SK-N-SH treated with all-trans-retinoic acid at 6 μM for 48 hours (cell line): ENCODE data around the gene RNASE2.
A peak's percentile ranks its signal among the peaks of the same experiment; 100 is the strongest.
"Not testable (repeated sequence)": the region's sequence is repeated elsewhere in the genome, so short reads cannot be mapped to it uniquely, and the experiment has no call there.

Experiments used
- ATAC-seq: fragments of 200-7000 bp; cut with Tn5 transposase; 3 replicates; pipeline ENCODE4 v1.9.1; 2020; ENCODE audit warnings: mild to moderate bottlenecking, moderate library complexity
- ARNTL ChIP-seq: fragments of 450-650 bp; formaldehyde crosslinking; IDR thresholded peaks from 2 replicates; pipeline ENCODE4 v1.5.0; 2020; ENCODE audit warnings: low read depth, mild to moderate bottlenecking, moderate library complexity, borderline replicate concordance
- BACH2 ChIP-seq: fragments of 250-450 bp; sonication (Bioruptor Pico); IDR thresholded peaks from 2 replicates; pipeline ENCODE4 v1.9.0; 2021; ENCODE audit warnings: mild to moderate bottlenecking, borderline replicate concordance
- PPARA ChIP-seq: fragments of 250-450 bp; sonication (Bioruptor Pico); IDR thresholded peaks from 2 replicates; pipeline ENCODE4 v1.5.0; 2020; ENCODE audit warnings: mild to moderate bottlenecking, borderline replicate concordance
- SNAI2 ChIP-seq: fragments of 250-450 bp; sonication (Bioruptor Pico); IDR thresholded peaks from 2 replicates; pipeline ENCODE4 v1.5.0; 2020; ENCODE audit warnings: mild to moderate bottlenecking, moderate library complexity
- TCF4 ChIP-seq: fragments of 250-450 bp; sonication (Bioruptor Pico); IDR thresholded peaks from 2 replicates; pipeline ENCODE4 v1.8.0; 2021; ENCODE audit warnings: mild to moderate bottlenecking, moderate library complexity, borderline replicate concordance
- ZC3H10 ChIP-seq: fragments of 250-450 bp; sonication (Bioruptor Pico); IDR thresholded peaks from 2 replicates; pipeline ENCODE4 v1.5.1; 2021; ENCODE audit warnings: mild to moderate bottlenecking, moderate library complexity
- ZFP30 ChIP-seq: fragments of 450-650 bp; formaldehyde crosslinking; IDR thresholded peaks from 2 replicates; pipeline ENCODE4 v1.5.0; 2022; ENCODE audit warnings: mild to moderate bottlenecking, moderate library complexity
- ZNF565 ChIP-seq: fragments of 450-650 bp; formaldehyde crosslinking; conservative IDR thresholded peaks from 2 replicates; pipeline ENCODE4 v1.5.0; 2020; ENCODE audit warnings: low read depth, mild to moderate bottlenecking, moderate library complexity
- ZNF8 ChIP-seq: fragments of 450-650 bp; formaldehyde crosslinking; IDR thresholded peaks from 2 replicates; pipeline ENCODE4 v1.5.0; 2020; ENCODE audit warnings: mild to moderate bottlenecking, moderate library complexity
- TF ChIP-seq, protein P1 (sequence below): fragments of 250-450 bp; sonication (Bioruptor Pico); IDR thresholded peaks from 2 replicates; pipeline ENCODE4 v1.8.0; 2021; ENCODE audit warnings: low read depth, mild to moderate bottlenecking, moderate library complexity, borderline replicate concordance
- TF ChIP-seq, protein P2 (sequence below): fragments of 250-450 bp; sonication (Bioruptor Pico); IDR thresholded peaks from 2 replicates; pipeline ENCODE4 v1.5.1; 2021; ENCODE audit warnings: mild to moderate bottlenecking, moderate library complexity

The RNASE2 gene

DNA sequence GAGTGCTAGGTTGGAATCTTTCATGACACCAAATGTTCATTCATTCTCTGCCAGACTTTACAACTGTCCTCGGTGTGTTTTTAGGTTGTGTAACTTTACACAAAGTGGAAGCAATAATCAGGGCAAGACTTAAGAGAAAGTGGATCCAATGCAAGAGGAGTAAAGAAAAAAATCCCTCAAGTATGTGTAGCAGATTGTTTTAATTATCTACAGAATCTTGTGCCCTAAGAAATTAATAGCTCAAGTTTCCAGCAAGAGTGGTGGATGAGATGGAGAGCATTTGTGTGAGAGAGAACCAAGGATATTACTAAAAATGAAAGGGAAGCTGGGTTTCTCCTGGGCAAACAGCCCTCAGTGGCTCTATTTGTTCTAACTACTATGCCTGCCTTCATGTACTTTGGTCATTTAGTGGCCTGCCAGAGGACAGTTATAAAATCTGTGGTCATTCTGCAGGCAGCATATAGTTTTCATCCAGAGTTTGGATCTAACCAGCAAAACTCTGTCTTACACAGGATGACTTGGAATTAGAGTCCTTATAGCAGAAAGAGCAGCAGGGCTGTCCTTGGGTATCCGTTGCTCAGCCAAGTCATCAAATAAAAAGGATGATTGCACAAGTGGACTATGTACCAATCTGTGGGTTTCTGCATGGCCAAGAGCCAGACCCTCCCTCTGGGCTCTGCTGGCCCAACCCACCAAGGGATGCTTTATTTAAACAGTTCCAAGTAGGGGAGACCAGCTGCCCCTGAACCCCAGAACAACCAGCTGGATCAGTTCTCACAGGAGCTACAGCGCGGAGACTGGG lies at the start of gene RNASE2:
TSS of gene RNASE2 (plus strand) at position 752 of the 802 bp plus-strand sequence. CDS start 285 bp downstream, outside the sequence.
- not testable (repeated sequence) for ATAC-seq

DNA sequence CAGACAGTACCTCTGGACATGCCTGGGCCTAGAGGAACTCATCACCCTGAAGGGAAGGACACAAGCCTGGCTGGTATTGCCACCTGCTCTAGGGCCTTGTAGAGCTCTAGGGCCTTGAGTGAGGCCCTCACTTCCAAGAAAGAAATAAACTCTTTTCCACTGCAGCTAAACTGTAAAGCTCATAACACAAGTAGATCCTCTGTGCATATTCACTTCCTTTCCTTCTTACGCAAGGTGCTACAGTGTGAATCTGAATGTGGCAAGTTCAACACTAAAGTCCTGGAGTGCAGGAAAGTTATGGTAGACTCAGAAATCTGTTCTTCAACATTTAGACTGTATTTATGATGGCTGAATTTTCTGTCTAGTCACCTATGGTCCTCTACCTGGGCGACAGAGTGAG lies 49.6 kb upstream of the RNASE2 start:
- ATAC-seq, result no peak
- TF ChIP-seq ZC3H10 (CRISPR knock-in tag), result no peak
- TF ChIP-seq, protein P1, sequence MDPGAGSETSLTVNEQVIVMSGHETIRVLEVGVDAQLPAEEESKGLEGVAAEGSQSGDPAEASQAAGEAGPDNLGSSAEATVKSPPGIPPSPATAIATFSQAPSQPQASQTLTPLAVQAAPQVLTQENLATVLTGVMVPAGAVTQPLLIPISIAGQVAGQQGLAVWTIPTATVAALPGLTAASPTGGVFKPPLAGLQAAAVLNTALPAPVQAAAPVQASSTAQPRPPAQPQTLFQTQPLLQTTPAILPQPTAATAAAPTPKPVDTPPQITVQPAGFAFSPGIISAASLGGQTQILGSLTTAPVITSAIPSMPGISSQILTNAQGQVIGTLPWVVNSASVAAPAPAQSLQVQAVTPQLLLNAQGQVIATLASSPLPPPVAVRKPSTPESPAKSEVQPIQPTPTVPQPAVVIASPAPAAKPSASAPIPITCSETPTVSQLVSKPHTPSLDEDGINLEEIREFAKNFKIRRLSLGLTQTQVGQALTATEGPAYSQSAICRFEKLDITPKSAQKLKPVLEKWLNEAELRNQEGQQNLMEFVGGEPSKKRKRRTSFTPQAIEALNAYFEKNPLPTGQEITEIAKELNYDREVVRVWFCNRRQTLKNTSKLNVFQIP, result no peak

- ATAC-seq, result no peak
- TF ChIP-seq BACH2 (no peak), ZNF8 (no peak), ZNF565 (CRISPR knock-in tag) (no peak), SNAI2 (CRISPR knock-in tag) (no peak), PPARA (no peak), ZFP30 (CRISPR knock-in tag) (no peak), ARNTL (CRISPR knock-in tag) (no peak)
Observed at GRCh38 chr14:20907214-20907613, 48.1 kb upstream of the RNASE2 start.

- ATAC-seq, result not testable (repeated sequence)
Observed at GRCh38 chr14:20910822-20911221, 44.5 kb upstream of the RNASE2 start.

DNA sequence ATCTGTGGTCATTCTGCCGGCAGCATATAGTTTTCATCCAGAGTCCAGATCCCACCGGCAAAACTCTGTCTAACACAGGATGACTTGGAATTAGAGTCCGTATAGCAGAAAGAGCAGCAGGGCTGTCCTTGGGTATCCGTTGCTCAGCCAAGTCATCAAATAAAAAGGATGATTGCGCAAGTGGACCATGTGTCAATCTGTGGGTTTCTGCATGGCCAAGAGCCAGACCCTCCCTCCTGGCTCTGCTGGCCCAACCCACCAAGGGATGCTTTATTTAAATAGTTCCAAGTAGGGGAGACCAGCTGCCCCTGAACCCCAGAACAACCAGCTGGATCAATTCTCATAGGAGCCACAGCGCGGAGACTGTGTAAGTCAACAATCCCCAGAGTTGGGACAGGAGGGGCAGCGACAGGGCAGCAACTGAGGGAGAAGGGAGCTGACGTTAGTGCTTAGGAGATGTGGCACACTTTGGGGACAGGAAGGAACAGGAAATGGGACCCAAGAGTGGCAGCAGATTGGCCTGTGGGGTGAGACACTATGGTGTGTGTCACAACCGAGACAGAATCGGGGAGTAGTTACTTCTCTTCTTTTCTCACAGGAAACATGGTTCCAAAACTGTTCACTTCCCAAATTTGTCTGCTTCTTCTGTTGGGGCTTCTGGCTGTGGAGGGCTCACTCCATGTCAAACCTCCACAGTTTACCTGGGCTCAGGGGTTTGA lies 36.1 kb upstream of the RNASE2 start:
- not testable (repeated sequence) for ATAC-seq

DNA sequence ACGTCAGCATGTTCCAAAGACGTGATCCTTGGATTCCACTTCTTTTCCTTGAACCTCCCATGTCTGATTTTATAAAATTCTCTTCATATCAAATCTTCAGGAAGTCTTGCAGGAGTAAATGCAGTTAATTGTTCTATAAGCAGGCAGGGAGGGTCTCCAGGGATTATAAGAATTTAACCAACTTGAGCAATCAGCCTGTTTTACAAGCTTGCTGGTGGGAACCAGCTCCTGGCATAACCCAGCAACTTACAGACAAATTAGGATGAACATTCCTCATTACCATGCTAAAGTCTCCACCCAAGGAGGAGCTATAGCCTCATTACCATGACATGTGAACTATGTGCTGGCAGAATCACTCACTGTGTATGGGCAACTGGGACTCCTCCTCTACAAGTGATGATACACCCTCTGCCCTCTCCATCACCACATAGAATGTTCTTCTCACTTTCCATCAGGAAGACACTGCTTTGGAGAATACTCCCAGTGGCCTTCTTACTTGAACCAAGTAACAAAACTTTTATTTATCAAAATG lies 31.5 kb upstream of the RNASE2 start:
- ATAC-seq, result not testable (repeated sequence)

- ATAC-seq, result peak; percentile 76
- TF ChIP-seq TCF4 (CRISPR knock-in tag), result no peak
- TF ChIP-seq, protein P2, sequence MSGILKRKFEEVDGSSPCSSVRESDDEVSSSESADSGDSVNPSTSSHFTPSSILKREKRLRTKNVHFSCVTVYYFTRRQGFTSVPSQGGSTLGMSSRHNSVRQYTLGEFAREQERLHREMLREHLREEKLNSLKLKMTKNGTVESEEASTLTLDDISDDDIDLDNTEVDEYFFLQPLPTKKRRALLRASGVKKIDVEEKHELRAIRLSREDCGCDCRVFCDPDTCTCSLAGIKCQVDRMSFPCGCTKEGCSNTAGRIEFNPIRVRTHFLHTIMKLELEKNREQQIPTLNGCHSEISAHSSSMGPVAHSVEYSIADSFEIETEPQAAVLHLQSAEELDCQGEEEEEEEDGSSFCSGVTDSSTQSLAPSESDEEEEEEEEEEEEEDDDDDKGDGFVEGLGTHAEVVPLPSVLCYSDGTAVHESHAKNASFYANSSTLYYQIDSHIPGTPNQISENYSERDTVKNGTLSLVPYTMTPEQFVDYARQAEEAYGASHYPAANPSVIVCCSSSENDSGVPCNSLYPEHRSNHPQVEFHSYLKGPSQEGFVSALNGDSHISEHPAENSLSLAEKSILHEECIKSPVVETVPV (CRISPR knock-in tag), result no peak
- TF ChIP-seq, all 23 proteins: peak for 0
Observed at GRCh38 chr14:20934148-20934762, 21.0 kb upstream of the RNASE2 start.

DNA sequence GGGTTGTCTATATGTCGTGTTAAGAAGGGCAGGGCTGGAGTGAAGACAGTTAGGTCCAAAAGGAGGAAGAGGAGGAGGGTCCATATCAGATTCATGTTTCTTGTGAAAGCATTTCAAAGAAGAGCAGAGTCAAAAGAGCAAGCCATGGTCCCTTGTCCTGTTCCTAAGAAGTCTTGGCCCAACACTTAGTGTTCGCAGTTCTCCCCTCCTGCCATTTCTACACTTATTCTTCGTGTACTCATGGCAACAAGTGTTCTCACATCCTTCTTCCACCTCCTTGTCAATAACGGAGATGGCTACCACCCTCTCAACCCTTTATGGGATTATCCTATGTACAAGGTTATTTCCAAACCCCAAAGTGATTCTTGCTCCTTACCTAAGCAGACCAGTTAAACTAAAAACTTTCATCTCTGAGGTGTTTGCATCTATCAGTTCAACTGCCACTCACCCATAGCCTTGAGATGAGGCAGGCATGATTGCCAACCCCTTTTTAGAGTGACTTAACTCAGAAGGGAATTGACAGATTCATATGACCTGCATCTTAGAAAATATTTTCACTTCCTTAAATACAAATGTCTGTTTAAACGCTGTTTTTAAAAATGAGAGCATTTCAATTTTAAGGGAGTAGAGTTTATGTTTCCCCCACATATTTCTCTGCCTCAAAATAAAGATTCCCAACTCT lies 19.8 kb upstream of the RNASE2 start:
- ATAC-seq, result no peak
- TF ChIP-seq, protein P2 (CRISPR knock-in tag), result no peak
- TF ChIP-seq, protein P1, result no peak
- TF ChIP-seq BACH2 (no peak), ZNF565 (CRISPR knock-in tag) (no peak)

DNA sequence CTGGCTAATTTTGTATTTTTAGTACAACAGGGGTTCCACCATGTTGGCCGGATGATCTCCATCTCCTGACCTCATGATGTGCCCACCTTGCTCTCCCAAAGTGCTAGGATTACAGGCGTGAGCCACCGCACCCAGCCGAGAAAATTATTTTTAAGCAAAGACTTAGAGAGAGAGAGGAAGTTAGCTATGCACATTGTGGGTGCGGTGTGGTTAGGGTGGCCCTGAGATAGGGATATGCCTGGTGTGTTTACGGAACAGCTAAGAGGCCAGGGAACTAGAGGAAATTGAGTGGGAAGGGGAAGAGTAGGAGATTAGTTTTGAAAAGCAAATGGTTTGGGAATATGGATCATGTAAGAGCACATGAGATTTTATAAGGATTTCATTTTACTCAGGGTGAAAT lies 10.1 kb upstream of the RNASE2 start:
- ATAC-seq, result not testable (repeated sequence)

GRCh38 chr14:20946707-20947106 lies 8.6 kb upstream of the RNASE2 start:
- ATAC-seq, result not testable (repeated sequence)

- not testable (repeated sequence) for ATAC-seq
Observed at GRCh38 chr14:20955538-20955873, 219 bp downstream of the RNASE2 start.
